Ovary (tissue), 3 donors: ENCODE results near the gene RAPGEF4.

Experiments used
- CTCF ChIP-seq, 3 donors: fragments of 450-650 bp in 2 of 3; fragments of 200-600 bp in 1 of 3; IDR thresholded peaks; one replicate each; pipeline versions ENCODE4 v1.5.1 to v1.8.0; 2016 to 2022; ENCODE audit warnings: antibody characterized with exemption in 3 of 3, mild to moderate bottlenecking in 1 of 3
- POLR2A ChIP-seq: fragments of 450-650 bp; IDR thresholded peaks from one replicate; pipeline ENCODE4 v1.6.1; 2017; ENCODE audit warnings: antibody characterized with exemption, mild to moderate bottlenecking, moderate library complexity
- donor health status: DM: no; HTN: no; CAD: no.

GRCh38 chr2:173099271-173099670 is 363.6 kb downstream of the RAPGEF4 start:
- no peak for TF ChIP-seq CTCF (IDR thresholded peaks at IDR 0.05)
- TF ChIP-seq POLR2A, result no peak
